ENCODE results near the gene IQSEC3.
"Not testable (repeated sequence)": the region's sequence is repeated elsewhere in the genome, so short reads cannot be mapped to it uniquely, and the experiment has no call there.

The IQSEC3 gene

GRCh38 chr12:45235-45990, 21.2 kb upstream of the IQSEC3 start:
- DNase-seq (ENCODE audit: low read depth); H3K4me3 ChIP-seq (ENCODE audit: low read depth, low read length): not testable (repeated sequence)

DNA sequence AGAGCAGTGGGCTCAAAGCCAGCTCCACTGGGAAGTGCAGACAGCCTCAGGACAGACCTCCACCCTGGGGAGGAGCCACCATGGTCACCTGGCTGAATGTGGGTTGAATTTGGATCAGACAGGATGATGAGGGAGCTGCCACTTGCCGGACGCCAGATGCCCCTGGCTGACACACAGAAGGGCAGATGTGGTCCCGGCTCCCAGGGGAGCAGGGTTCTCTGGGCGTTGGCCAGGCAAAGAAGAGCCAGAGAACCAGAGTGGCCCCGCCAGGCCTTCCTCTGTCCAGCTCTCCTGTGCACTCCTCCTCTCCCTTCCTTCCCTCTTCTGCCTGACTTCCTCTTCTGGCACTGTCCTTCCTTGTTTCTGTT, 20.6 kb upstream of the IQSEC3 start:
- H3K4me3 ChIP-seq (ENCODE audit: low read depth, low read length); DNase-seq (ENCODE audit: low read depth): not testable (repeated sequence)

GRCh38 chr12:46542-46941, 20.0 kb upstream of the IQSEC3 start:
- not testable (repeated sequence) for DNase-seq (ENCODE audit: low read depth)

GRCh38 chr12:47699-48226, 18.8 kb upstream of the IQSEC3 start:
- not testable (repeated sequence) for H3K4me3 ChIP-seq (ENCODE audit: low read depth, low read length); DNase-seq (ENCODE audit: low read depth)

More at GRCh38 chr12:46542-46941, 20.0 kb upstream of the IQSEC3 start:
- not testable (repeated sequence) for H3K4me3 ChIP-seq (ENCODE audit: low read depth, low read length)

DNA sequence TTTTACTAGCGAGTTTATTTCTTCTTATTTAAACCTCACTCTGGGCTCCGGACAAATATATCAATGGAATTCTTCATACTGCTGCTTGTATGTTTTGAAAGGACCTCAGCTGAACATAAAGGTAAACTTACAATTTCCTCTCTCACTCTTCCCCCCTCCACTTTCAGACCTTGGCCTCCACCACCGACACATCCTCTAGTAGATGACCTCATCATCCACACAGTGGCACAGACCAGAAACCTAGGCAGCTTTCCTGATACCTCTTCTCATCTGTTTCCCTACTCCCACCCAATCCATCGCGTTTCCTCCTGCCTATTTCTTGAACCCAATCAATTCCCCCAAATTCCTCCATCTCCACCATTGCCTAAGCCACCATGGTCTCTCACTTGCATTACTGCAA, 17.4 kb upstream of the IQSEC3 start:
- not testable (repeated sequence) for H3K4me3 ChIP-seq (ENCODE audit: low read depth, low read length); DNase-seq (ENCODE audit: low read depth)

DNA sequence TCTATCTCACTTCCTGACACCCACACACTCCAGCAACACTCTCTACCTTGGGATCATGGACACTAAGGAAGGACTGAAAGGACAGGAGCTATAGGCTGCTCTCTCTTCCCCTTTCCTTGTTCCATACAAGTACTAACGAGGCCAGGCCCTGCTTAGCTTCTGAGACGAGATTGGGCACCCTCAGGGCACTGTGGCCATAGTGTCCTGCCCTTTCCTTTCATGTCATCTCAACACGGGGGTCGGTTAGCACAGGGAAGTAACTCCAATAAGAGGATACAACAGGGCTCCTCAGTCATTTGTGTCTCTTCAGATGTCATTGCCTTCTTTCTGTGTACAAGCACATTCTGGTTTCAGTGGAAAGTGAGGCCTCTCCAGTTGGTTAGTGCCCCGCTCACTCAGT, 15.5 kb upstream of the IQSEC3 start:
- not testable (repeated sequence) for DNase-seq (ENCODE audit: low read depth); H3K4me3 ChIP-seq (ENCODE audit: low read depth, low read length)

DNA sequence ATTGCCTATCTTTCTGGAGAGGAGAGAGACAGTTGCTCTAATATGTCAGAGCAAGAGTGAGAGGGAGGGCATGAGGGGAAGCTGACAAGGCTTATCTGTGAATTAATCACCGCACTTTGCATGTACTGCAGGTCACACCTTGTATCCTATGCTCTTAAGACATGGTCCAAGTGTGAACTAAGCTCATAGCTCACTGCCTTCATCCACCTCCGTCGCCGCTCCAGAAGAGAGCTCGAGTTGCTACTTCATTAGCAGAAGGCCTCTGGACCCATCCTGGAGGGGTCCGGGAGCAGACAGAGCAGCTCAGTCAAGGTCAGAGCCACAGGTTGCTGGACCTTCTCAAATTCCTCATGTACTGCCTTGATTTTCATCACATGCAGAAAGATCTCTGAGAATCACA, 14.6 kb upstream of the IQSEC3 start:
- not testable (repeated sequence) for H3K4me3 ChIP-seq (ENCODE audit: low read depth, low read length); DNase-seq (ENCODE audit: low read depth)

GRCh38 chr12:52902-53734, 13.4 kb upstream of the IQSEC3 start:
- not testable (repeated sequence) for DNase-seq (ENCODE audit: low read depth)

GRCh38 chr12:53735-54730, 12.5 kb upstream of the IQSEC3 start:
- TF ChIP-seq, protein P1, sequence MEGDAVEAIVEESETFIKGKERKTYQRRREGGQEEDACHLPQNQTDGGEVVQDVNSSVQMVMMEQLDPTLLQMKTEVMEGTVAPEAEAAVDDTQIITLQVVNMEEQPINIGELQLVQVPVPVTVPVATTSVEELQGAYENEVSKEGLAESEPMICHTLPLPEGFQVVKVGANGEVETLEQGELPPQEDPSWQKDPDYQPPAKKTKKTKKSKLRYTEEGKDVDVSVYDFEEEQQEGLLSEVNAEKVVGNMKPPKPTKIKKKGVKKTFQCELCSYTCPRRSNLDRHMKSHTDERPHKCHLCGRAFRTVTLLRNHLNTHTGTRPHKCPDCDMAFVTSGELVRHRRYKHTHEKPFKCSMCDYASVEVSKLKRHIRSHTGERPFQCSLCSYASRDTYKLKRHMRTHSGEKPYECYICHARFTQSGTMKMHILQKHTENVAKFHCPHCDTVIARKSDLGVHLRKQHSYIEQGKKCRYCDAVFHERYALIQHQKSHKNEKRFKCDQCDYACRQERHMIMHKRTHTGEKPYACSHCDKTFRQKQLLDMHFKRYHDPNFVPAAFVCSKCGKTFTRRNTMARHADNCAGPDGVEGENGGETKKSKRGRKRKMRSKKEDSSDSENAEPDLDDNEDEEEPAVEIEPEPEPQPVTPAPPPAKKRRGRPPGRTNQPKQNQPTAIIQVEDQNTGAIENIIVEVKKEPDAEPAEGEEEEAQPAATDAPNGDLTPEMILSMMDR (IDR thresholded peaks at IDR 0.05; ENCODE audit: low read depth, low read length, missing control alignments), result no peak
- DNase-seq (ENCODE audit: low read depth), result no peak
- H3K4me3 ChIP-seq (ENCODE audit: low read depth, low read length), result no peak overlapping the region

More at GRCh38 chr12:52902-53734, 13.4 kb upstream of the IQSEC3 start:
- H3K4me3 ChIP-seq (ENCODE audit: low read depth, low read length), result not testable (repeated sequence)

DNA sequence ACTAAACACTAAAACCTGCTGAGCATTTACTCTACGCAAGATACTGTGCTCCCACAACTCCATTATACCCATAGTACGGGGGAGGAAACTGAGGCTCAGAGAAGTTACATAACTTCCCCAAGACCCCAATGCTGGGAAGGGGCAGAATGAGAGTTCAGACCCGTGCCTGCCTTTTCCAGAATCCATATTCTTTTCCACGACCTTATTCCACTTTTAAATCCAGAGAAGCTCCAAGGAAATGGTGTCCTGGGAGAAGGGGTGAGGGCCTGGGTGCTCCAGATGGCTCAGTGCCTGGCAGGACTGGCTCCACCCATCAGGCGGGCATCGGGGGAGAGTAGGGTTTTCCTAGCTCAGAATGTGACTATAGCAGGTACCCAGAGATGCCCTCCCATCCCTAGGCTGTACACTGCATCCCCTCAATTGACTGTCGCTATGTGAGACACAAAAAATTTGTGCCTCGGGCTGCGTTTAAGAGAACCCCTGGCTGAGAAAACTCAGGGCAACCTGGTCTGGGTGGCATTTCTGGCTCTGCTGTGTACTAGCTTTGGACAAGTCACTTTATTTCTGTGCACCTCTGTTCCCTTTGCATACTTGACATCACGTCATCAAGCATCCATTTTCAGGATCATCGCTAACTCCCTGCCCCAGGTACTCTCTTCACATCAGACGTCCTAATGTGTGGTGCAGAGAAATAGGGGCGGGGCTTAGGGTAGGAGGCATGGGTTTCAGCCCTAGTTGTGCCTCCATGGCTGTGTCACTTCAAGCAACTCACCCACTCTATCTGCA, 11.6 kb upstream of the IQSEC3 start:
- no peak for DNase-seq (ENCODE audit: low read depth)
- TF ChIP-seq, protein P1 (IDR thresholded peaks at IDR 0.05; ENCODE audit: low read depth, low read length, missing control alignments), result no peak

More for the DNA sequence above, 11.6 kb upstream of the IQSEC3 start:
- H3K4me3 ChIP-seq (ENCODE audit: low read depth, low read length), result no peak overlapping the region

All from GM12864 (cell line).